ENCODE data around the gene MED15. TPM values are rescaled to one million over a fixed set of nuclear protein-coding genes. Genes with fewer than 3 reads are reported as not detected.

Gene MED15
- total RNA-seq, 4 donors from 2014 or later = 35.1 to 88.9 (median 49.9) TPM

GRCh38 chr22:20511578-20512229, 4.3 kb downstream of the MED15 start:
- TF ChIP-seq CTCF (IDR thresholded peaks at IDR 0.05; ENCODE audit: low read depth) = no peak

- no peak for TF ChIP-seq CTCF (IDR thresholded peaks at IDR 0.05; ENCODE audit: low read depth)
Measured at GRCh38 chr22:20514658-20515406, 7.4 kb downstream of the MED15 start.

- TF ChIP-seq CTCF (IDR thresholded peaks at IDR 0.05; ENCODE audit: low read depth) = no peak
Measured at GRCh38 chr22:20516399-20516798, 9.0 kb downstream of the MED15 start.

GRCh38 chr22:20517422-20517821, 10.0 kb downstream of the MED15 start:
- TF ChIP-seq CTCF (IDR thresholded peaks at IDR 0.05; ENCODE audit: low read depth) = no peak

- TF ChIP-seq CTCF (IDR thresholded peaks at IDR 0.05; ENCODE audit: low read depth) = no peak
Measured at GRCh38 chr22:20517841-20518592, 10.6 kb downstream of the MED15 start.

- no peak for TF ChIP-seq CTCF (IDR thresholded peaks at IDR 0.05; ENCODE audit: low read depth)
Measured at GRCh38 chr22:20519558-20519957, 12.1 kb downstream of the MED15 start.

- TF ChIP-seq CTCF (IDR thresholded peaks at IDR 0.05; ENCODE audit: low read depth) = no peak
Measured at GRCh38 chr22:20520093-20520511, 12.7 kb downstream of the MED15 start.
